H9 (cell line): ENCODE results near the gene PPM1H. TPM values are rescaled to one million over a fixed set of nuclear protein-coding genes. Genes with fewer than 3 reads are reported as not detected.

Experiments used
- DNase-seq: peaks from one replicate; pipeline ENCODE4 v3.0.0-alpha.2; 2017
- H2AFZ ChIP-seq: one replicate; pipeline ENCODE4 v1.6.1; 2013; ENCODE audit warnings: mild to moderate bottlenecking, low read length, control low read depth, moderate library complexity
- H2AK5ac ChIP-seq: 2 replicates; pipeline ENCODE4 v1.6.1; 2013; ENCODE audit warnings: low read length, control low read depth, mixed read lengths; ENCODE audit not compliant: insufficient read length
- H2BK120ac ChIP-seq: one replicate; pipeline ENCODE4 v1.6.1; 2013; ENCODE audit warnings: low read depth, mild to moderate bottlenecking, low read length, control low read depth, inconsistent platforms; ENCODE audit not compliant: poor library complexity, severe bottlenecking
- H2BK12ac ChIP-seq: 2 replicates; pipeline ENCODE4 v1.6.1; 2013; ENCODE audit warnings: low read length, control low read depth, mixed read lengths, low read depth; ENCODE audit not compliant: insufficient read length
- H2BK15ac ChIP-seq: 2 replicates; pipeline ENCODE4 v1.6.1; 2013; ENCODE audit warnings: low read depth, low read length, control low read depth
- H2BK20ac ChIP-seq: one replicate; pipeline ENCODE4 v1.6.1; 2013; ENCODE audit warnings: low read depth, mild to moderate bottlenecking, low read length, control low read depth, inconsistent platforms; ENCODE audit not compliant: poor library complexity, severe bottlenecking
- H2BK5ac ChIP-seq: 2 replicates; pipeline ENCODE4 v1.6.1; 2013; ENCODE audit warnings: low read length, control low read depth, mixed read lengths; ENCODE audit not compliant: insufficient read length
- H3K14ac ChIP-seq: 2 replicates; pipeline ENCODE4 v1.6.1; 2013; ENCODE audit warnings: low read length, control low read depth; ENCODE audit not compliant: insufficient read depth
- H3K18ac ChIP-seq: 2 replicates; pipeline ENCODE4 v1.6.1; 2013; ENCODE audit warnings: low read depth, mild to moderate bottlenecking, mixed read lengths, low read length, control low read depth; ENCODE audit not compliant: insufficient read length
- H3K23ac ChIP-seq: 2 replicates; pipeline ENCODE4 v1.6.1; 2013; ENCODE audit warnings: low read length, control low read depth, mixed read lengths, low read depth; ENCODE audit not compliant: insufficient read length
- H3K23me2 ChIP-seq: 2 replicates; pipeline ENCODE4 v1.6.1; 2013; ENCODE audit warnings: low read depth, mild to moderate bottlenecking, mixed read lengths, low read length, control low read depth; ENCODE audit not compliant: insufficient read length, poor library complexity, severe bottlenecking
- H3K27ac ChIP-seq: 2 replicates; pipeline ENCODE4 v1.5.1; 2013; ENCODE audit warnings: low read length, control low read depth, mixed read lengths, low read depth; ENCODE audit not compliant: insufficient read length
- H3K27me3 ChIP-seq: 2 replicates; pipeline ENCODE4 v1.6.1; 2013; ENCODE audit warnings: low read length, control low read depth, inconsistent platforms; ENCODE audit not compliant: insufficient read depth
- H3K4ac ChIP-seq: 2 replicates; pipeline ENCODE4 v1.6.1; 2013; ENCODE audit warnings: low read depth, mild to moderate bottlenecking, control low read depth, inconsistent platforms, low read length, moderate library complexity
- H3K4me1 ChIP-seq: 2 replicates; pipeline ENCODE4 v1.6.1; 2013; ENCODE audit warnings: low read length, control low read depth, inconsistent platforms; ENCODE audit not compliant: insufficient read depth
- H3K4me2 ChIP-seq: 2 replicates; pipeline ENCODE4 v1.6.1; 2013; ENCODE audit warnings: low read length, control low read depth, mixed read lengths; ENCODE audit not compliant: insufficient read length, insufficient read depth
- H3K56ac ChIP-seq: 2 replicates; pipeline ENCODE4 v1.6.1; 2013; ENCODE audit warnings: low read depth, mild to moderate bottlenecking, mixed read lengths, low read length, control low read depth; ENCODE audit not compliant: insufficient read length
- H3K79me1 ChIP-seq: 2 replicates; pipeline ENCODE4 v1.6.1; 2013; ENCODE audit warnings: low read depth, mild to moderate bottlenecking, moderate library complexity, low read length, control low read depth, inconsistent platforms; ENCODE audit not compliant: insufficient read depth, poor library complexity, severe bottlenecking
- H3K79me2 ChIP-seq: 2 replicates; pipeline ENCODE4 v1.6.1; 2013; ENCODE audit warnings: low read length, control low read depth, inconsistent platforms; ENCODE audit not compliant: insufficient read depth
- H3K9ac ChIP-seq: 2 replicates; pipeline ENCODE4 v1.6.1; 2013; ENCODE audit warnings: low read length, control low read depth, mixed read lengths; ENCODE audit not compliant: insufficient read length; ENCODE audit errors: extremely low read depth
- H3K9me3 ChIP-seq: one replicate; pipeline ENCODE4 v1.6.1; 2013; ENCODE audit warnings: low read depth, low read length, inconsistent platforms; ENCODE audit not compliant: control insufficient read depth
- H3T11ph ChIP-seq: one replicate; pipeline ENCODE4 v1.6.1; 2013; ENCODE audit warnings: mild to moderate bottlenecking, low read length, control low read depth, inconsistent platforms
- H4K20me1 ChIP-seq: one replicate; pipeline ENCODE4 v1.6.1; 2013; ENCODE audit not compliant: control insufficient read depth, insufficient read length, insufficient read depth
- H4K5ac ChIP-seq: 2 replicates; pipeline ENCODE4 v1.6.1; 2013; ENCODE audit warnings: low read depth, mild to moderate bottlenecking, mixed read lengths, low read length, control low read depth; ENCODE audit not compliant: insufficient read length
- H4K8ac ChIP-seq: replicated peaks from 2 replicates; pipeline ENCODE4 v1.6.1; 2013; ENCODE audit warnings: low read length, control low read depth, mixed read lengths, low read depth; ENCODE audit not compliant: insufficient read length
- H4K91ac ChIP-seq: 2 replicates; pipeline ENCODE4 v1.6.1; 2013; ENCODE audit warnings: low read depth, mild to moderate bottlenecking, moderate library complexity, mixed read lengths, low read length, control low read depth; ENCODE audit not compliant: insufficient read length
- H3K27ac Mint-ChIP-seq, 3 experiments: 2 replicates in 2 of 3; 3 replicates in 1 of 3; pipeline ENCODE4 v1.8.0; 2020 to 2021; ENCODE audit warnings: mixed read lengths in 3 of 3, mild to moderate bottlenecking in 1 of 3, moderate library complexity in 1 of 3
- H3K27me3 Mint-ChIP-seq: 2 replicates; pipeline ENCODE4 v1.8.0; 2021; ENCODE audit warnings: low read depth, mild to moderate bottlenecking, moderate library complexity, mixed read lengths
- H3K36me3 Mint-ChIP-seq, 3 experiments: 2 replicates in 2 of 3; 3 replicates in 1 of 3; pipeline ENCODE4 v1.8.0; 2020 to 2021; ENCODE audit warnings: low read depth in 3 of 3, mixed read lengths in 3 of 3; ENCODE audit not compliant: insufficient read depth in 1 of 3
- H3K4me1 Mint-ChIP-seq, 2 experiments: 2 replicates each; pipeline ENCODE4 v1.8.0; 2020; ENCODE audit warnings: mixed read lengths in 2 of 2
- H3K4me3 Mint-ChIP-seq, 2 experiments: 2 replicates in 1 of 2; 3 replicates in 1 of 2; pipeline ENCODE4 v1.8.0; 2020 to 2021; ENCODE audit warnings: mild to moderate bottlenecking in 2 of 2, mixed read lengths in 2 of 2, moderate library complexity in 1 of 2
- H3K9me3 Mint-ChIP-seq, 2 experiments: 2 replicates in 1 of 2; 3 replicates in 1 of 2; pipeline ENCODE4 v1.8.0; 2020; ENCODE audit warnings: mild to moderate bottlenecking in 2 of 2, mixed read lengths in 2 of 2, moderate library complexity in 1 of 2
- WGBS: extraction: QIAGEN DNeasy Blood & Tissue Kit; methylation state at CpG from one replicate; pipeline ENCODE4 v1.1.7; 2013; ENCODE audit warnings: missing lambda C conversion rate, low lambda C conversion rate, mixed read lengths; ENCODE audit not compliant: insufficient read length; ENCODE audit errors: extremely low coverage; 5-methylcytosine and 5-hydroxymethylcytosine counted together
- total RNA-seq: library from RNA; stranded (reverse); gene quantifications from 2 replicates; pipeline ENCODE4 v1.2.1, GENCODE V29; 2021
- TF ChIP-seq, protein P1 (sequence below): fragments of 200-600 bp; sonication (generic); conservative IDR thresholded peaks from 3 replicates; pipeline ENCODE4 v1.8.0; 2021; ENCODE audit warnings: antibody characterized with exemption, mild to moderate bottlenecking

Gene PPM1H
- total RNA-seq, 1 experiment from 2014 or later: 22.1 TPM

- Mint-ChIP-seq H3K36me3 (peaks cover 6 to 19% (median 9%) of the 10 kb centered on the region in 3 experiments), H3K27ac (no peak overlapping the region), H3K9me3 (peaks cover 4% of the 10 kb centered on the region in 2 experiments; a peak in 3 of 5 replicates), H3K4me1 (peaks cover 36 to 39% of the 10 kb centered on the region in 2 experiments), H3K4me3 (no peak overlapping the region), H3K27me3 (no peaks in the 10 kb centered on the region)
- Histone ChIP-seq H3K27me3 (no peaks in the 10 kb centered on the region), H4K20me1 (no peaks in the 10 kb centered on the region), H3K79me2 (no peaks in the 10 kb centered on the region; the same call in 1 of the 2 replicates), H2BK120ac (no peak overlapping the region), H2BK5ac (no peak overlapping the region), H3K23ac (no peak overlapping the region), H3K18ac (no peak overlapping the region), H2BK20ac (no peak overlapping the region), H3K14ac (no peak overlapping the region), H2AK5ac (no peak overlapping the region), H3T11ph (no peak overlapping the region), H3K56ac (no peak overlapping the region), H2BK12ac (no peak overlapping the region), H3K9me3 (no peaks in the 10 kb centered on the region), H2BK15ac (no peak overlapping the region), H4K91ac (no peak overlapping the region), H3K4me1 (no peaks in the 10 kb centered on the region; the same call in 1 of the 2 replicates), H3K9ac (no peak overlapping the region), H4K8ac (no peak overlapping the region), H3K4ac (no peak overlapping the region), H3K79me1 (no peaks in the 10 kb centered on the region), H4K5ac (no peak overlapping the region), H3K27ac (no peak overlapping the region), H3K4me2 (no peak overlapping the region), H2AFZ (no peak overlapping the region), H3K23me2 (no peaks in the 10 kb centered on the region)
- TF ChIP-seq, protein P1, sequence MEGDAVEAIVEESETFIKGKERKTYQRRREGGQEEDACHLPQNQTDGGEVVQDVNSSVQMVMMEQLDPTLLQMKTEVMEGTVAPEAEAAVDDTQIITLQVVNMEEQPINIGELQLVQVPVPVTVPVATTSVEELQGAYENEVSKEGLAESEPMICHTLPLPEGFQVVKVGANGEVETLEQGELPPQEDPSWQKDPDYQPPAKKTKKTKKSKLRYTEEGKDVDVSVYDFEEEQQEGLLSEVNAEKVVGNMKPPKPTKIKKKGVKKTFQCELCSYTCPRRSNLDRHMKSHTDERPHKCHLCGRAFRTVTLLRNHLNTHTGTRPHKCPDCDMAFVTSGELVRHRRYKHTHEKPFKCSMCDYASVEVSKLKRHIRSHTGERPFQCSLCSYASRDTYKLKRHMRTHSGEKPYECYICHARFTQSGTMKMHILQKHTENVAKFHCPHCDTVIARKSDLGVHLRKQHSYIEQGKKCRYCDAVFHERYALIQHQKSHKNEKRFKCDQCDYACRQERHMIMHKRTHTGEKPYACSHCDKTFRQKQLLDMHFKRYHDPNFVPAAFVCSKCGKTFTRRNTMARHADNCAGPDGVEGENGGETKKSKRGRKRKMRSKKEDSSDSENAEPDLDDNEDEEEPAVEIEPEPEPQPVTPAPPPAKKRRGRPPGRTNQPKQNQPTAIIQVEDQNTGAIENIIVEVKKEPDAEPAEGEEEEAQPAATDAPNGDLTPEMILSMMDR: no peak
- no peak for DNase-seq
- no CpG with 5 or more reads among the region's 4 CpGs for WGBS
These were observed 94.1 kb downstream of the PPM1H start for GRCh38 chr12:62840806-62841205.
